Measurements from ENCODE around the gene TTC1.

- TF ChIP-seq, protein P1, sequence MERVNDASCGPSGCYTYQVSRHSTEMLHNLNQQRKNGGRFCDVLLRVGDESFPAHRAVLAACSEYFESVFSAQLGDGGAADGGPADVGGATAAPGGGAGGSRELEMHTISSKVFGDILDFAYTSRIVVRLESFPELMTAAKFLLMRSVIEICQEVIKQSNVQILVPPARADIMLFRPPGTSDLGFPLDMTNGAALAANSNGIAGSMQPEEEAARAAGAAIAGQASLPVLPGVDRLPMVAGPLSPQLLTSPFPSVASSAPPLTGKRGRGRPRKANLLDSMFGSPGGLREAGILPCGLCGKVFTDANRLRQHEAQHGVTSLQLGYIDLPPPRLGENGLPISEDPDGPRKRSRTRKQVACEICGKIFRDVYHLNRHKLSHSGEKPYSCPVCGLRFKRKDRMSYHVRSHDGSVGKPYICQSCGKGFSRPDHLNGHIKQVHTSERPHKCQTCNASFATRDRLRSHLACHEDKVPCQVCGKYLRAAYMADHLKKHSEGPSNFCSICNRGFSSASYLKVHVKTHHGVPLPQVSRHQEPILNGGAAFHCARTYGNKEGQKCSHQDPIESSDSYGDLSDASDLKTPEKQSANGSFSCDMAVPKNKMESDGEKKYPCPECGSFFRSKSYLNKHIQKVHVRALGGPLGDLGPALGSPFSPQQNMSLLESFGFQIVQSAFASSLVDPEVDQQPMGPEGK (CRISPR knock-in tag; IDR thresholded peaks at IDR 0.05; ENCODE audit: borderline replicate concordance), result no peak
- no peak for TF ChIP-seq RARB (CRISPR knock-in tag; IDR thresholded peaks at IDR 0.05)
- no peak for TF ChIP-seq ESRRG (CRISPR knock-in tag; IDR thresholded peaks at IDR 0.05)
- TF ChIP-seq ZNF8 (CRISPR knock-in tag; IDR thresholded peaks at IDR 0.05), result no peak
- no peak for TF ChIP-seq OSR1 (CRISPR knock-in tag; IDR thresholded peaks at IDR 0.05)
- TF ChIP-seq, protein P2, sequence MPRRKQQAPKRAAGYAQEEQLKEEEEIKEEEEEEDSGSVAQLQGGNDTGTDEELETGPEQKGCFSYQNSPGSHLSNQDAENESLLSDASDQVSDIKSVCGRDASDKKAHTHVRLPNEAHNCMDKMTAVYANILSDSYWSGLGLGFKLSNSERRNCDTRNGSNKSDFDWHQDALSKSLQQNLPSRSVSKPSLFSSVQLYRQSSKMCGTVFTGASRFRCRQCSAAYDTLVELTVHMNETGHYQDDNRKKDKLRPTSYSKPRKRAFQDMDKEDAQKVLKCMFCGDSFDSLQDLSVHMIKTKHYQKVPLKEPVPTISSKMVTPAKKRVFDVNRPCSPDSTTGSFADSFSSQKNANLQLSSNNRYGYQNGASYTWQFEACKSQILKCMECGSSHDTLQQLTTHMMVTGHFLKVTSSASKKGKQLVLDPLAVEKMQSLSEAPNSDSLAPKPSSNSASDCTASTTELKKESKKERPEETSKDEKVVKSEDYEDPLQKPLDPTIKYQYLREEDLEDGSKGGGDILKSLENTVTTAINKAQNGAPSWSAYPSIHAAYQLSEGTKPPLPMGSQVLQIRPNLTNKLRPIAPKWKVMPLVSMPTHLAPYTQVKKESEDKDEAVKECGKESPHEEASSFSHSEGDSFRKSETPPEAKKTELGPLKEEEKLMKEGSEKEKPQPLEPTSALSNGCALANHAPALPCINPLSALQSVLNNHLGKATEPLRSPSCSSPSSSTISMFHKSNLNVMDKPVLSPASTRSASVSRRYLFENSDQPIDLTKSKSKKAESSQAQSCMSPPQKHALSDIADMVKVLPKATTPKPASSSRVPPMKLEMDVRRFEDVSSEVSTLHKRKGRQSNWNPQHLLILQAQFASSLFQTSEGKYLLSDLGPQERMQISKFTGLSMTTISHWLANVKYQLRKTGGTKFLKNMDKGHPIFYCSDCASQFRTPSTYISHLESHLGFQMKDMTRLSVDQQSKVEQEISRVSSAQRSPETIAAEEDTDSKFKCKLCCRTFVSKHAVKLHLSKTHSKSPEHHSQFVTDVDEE (CRISPR knock-in tag; IDR thresholded peaks at IDR 0.05), result no peak
Observed at GRCh38 chr5:160092960-160093707, 84.2 kb downstream of the TTC1 start.
